ENCODE results near the gene UBAP2.

Gene UBAP2

DNA sequence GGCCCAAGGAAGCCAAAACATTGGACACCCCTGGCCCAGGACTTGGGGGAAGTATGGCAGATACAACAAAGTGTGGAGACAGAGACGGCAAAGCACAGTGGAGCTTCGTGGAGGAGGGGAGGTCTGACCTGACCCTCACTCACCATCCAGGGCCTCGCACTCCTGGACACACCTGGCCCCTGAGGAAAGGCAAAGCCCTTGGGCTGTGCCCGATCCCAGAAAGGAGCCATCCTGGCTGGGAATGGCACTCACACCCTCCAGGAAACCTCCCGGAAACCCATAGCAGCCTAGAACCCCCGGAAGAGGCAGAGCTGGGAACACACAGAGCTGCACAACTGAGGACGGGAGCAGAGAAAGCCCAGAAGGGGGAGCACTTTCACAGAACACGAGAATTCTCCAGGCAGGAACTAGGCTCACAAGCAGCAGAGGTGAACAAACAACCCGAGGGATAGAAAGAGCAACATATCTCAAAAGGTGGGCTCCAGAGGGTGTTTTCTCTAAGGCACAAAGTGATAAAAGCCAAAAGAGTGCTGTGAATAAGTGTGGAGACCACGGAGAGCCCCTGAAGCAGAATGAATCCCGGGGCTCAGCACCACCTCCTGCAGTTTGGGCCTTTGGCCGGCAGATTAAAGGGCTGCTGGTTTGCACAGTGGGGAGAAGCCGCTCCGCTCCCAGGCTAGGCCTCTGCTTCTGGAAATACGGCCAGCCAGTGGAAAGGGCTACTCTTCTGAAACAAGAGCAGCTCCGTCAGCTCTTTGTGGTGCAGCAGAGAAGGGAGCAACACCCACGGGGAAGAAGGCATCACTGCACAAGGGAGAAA, 123.5 kb downstream of the UBAP2 start:
- DNase-seq (ENCODE audit: low read depth in 3 of 3) = peak in 1 of 3 experiments; percentile 9

- DNase-seq (ENCODE audit: low read depth in 3 of 3) = no peak
Observed at GRCh38 chr9:33923998-33924701, 124.5 kb downstream of the UBAP2 start.

- DNase-seq (ENCODE audit: low read depth in 3 of 3) = no peak
Observed at GRCh38 chr9:33923079-33923478, 125.6 kb downstream of the UBAP2 start.

DNA sequence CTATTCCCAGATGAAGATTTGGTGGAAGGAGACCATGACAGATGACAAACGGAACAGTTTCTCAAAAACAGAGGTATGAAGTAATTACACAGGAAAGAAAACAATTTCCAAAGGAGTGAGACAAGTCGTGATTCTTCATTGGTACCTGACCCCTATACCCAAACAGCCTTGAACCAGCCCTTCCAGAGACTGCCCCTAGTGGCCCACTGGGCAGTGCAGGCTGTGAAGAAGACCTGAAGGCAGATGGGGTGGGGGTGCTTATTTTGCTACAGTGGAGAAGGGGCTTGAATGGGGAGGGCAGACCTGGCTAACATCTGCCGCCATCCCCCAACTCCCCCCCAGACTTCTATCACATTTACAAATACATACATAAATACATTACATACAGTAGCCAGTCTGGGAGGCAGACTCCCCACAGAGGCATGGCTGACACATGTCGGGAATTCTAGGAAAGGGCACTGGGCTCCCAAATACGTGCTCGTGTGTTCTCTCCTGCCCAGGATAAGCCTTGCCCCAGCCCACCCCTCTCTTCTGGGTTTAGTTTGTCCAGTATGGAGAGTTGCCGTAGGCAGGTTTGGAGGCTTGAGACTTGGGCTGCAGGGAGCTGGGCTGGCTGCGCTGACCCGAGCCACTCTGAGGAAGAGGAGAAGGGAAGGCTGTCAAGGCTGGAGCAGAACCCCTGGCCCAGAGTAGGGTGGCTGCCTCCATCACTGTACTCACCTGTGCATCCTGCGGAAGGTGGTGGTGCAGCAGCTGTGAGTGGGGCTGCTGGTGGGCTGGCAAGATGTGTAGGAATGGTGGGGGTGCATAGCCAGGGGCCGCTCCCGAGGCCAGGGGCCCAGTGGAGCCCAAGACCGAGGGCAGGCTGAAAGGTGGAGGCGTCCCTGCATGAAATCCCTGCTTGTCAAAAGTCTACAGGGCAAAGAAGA, 126.5 kb downstream of the UBAP2 start:
- peak in 1 of 3 experiments; percentile 28 for DNase-seq (ENCODE audit: low read depth in 3 of 3)

DNA sequence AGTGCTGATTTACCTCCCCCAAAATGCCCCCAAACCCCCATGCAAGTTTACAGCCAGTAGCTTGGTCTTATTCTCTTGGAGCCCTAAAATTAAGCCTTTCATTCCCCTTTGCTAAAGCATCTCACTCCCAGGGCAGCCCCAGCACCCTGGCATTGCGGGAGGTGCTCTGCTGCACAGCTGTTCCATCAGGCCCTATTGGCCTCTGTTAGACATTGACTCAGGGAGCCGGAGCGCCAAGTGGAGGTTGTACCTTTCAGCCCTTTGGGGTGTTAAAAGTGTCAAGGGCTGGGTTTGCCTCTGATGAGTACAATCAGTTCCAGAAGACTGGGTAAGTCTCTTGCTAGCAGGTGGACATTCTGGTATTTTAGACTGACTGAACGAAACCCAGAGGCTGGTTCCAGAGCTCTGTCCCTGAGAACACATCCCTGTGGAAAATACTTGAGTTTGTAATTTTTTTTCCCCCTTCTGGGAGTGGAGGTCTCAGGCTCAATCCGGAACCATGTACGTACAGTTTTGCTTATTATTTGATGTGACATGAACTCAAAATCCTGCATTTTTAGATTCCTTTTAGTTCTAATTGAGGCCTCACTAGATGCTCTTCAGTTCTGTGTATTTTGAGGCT, 129.3 kb downstream of the UBAP2 start:
- no peak for DNase-seq (ENCODE audit: low read depth in 3 of 3)

GRCh38 chr9:33917036-33917435, 131.7 kb downstream of the UBAP2 start:
- no peak for DNase-seq (ENCODE audit: low read depth in 3 of 3)

GRCh38 chr9:33914887-33915628, 133.6 kb downstream of the UBAP2 start:
- DNase-seq (ENCODE audit: low read depth in 3 of 3) = no peak

DNA sequence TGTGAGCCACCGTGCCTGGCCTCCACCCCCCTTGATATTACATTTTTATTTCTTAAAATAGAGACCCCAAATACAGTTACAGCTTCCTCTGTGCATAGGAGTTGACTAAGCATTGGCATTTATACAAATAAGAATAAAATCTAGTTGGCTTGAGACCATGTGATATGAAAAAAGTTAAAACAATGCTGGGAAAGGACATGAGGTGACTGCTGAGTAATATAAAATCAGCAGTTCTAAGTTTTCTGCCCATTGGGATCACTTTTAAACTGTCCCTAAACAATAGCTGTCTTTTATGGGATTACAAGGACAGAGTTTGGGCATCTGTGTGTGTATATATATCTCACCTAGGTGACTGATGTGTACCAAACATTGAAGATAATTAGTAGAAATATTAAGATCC, 135.1 kb downstream of the UBAP2 start:
- no peak for DNase-seq (ENCODE audit: low read depth in 3 of 3)

- DNase-seq (ENCODE audit: low read depth in 3 of 3) = no peak
Observed at GRCh38 chr9:33908749-33909148, 139.9 kb downstream of the UBAP2 start.

DNA sequence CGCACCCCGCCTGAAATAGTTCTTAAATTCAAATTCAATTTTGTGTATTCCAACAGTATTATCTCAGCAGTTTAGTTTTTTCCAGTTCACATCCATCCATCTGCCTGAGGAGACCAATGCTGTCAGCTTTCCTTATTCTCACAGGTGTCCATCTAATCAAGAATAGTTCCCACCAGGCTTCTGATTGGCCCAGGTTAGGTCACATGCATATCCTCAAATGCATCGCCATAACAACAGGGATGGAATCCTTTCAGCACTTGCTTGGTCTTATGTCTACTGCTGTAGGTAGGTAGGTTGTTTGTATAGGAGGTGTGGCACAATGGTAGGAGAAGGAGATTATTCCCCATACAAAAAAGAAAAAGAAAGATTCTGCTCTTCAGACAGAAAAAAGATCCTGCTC, 140.6 kb downstream of the UBAP2 start:
- no peak for DNase-seq (ENCODE audit: low read depth in 3 of 3)

DNA sequence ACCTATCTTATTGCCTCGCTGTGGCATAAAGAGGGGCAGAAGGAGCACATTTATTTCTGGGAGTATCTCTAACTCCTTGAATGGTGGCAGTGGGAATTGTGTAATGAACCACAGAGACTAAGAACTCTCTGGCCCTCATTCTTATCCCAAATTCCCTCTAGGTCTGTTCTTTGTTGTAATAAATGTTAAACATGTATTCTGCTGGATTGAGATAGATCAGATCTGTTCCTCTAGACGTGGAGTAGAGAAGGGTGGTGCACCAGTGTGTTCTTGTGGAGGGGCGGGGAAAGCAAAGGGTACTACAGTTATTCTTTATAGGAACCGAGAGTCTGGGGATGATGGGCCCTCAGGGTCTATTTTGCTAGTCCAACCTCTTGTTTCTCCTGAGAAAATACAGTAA, 141.3 kb downstream of the UBAP2 start:
- DNase-seq (ENCODE audit: low read depth in 3 of 3) = no peak

DNA sequence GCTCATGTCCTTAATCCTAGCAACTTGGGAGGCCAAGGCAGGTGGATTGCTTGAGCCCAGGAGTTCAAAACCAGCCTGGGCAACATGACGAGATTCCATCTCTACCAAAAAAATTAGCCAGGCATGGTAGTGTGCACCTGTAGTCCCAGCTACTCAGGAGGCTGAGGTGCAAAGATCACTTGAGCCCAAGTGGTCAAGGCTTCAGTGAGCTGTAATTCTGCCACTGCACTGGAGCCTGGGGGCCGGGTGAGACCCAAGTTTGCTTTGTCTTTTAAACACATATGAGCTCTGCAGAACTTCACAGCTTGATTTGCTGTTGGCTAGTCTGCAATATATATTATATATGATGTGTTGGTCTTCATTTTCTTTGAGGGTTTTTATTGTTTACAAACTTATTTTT, 141.9 kb downstream of the UBAP2 start:
- DNase-seq (ENCODE audit: low read depth in 3 of 3) = no peak

DNA sequence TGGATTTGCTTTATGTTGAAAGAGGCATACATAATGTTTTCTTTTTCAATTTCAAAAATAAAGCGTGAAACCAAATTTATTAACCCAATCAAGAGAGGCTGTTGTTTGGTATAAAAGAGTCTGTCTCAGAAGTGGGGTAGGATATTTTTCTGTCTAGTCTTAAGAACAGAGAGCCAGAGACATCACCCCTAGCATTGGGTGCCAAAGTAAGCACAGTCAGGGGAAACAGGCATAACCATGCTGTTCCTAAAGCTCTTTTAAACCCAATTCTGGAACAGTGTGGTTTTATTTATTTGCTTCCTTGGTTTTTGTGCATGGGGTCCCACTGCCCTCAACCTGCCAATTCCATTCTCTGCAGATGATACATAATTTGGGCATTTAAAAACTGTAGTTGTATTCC, 143.6 kb downstream of the UBAP2 start:
- DNase-seq (ENCODE audit: low read depth in 3 of 3) = no peak

GRCh38 chr9:33903157-33903780, 145.4 kb downstream of the UBAP2 start:
- DNase-seq (ENCODE audit: low read depth in 3 of 3) = no peak

DNA sequence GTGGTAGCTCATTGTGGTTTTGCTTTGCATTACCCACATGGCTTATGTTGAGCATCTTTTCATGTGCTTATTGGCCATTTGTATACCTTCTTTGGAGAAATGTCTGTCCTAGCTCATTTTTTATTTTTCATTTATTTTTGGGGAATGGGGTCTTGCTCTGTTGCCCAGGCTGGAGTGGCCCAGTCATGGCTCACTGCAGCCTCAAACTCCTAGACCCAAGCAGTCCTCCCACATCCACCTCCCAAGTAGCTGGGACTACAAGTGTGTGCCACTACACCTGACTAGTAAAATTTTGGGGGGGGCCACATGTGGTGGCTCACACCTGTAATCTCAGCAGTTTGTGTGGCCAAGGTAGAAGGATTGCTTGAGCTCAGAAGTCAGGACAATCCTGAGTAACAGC, 154.4 kb downstream of the UBAP2 start:
- DNase-seq (ENCODE audit: low read depth in 3 of 3) = no peak

DNA sequence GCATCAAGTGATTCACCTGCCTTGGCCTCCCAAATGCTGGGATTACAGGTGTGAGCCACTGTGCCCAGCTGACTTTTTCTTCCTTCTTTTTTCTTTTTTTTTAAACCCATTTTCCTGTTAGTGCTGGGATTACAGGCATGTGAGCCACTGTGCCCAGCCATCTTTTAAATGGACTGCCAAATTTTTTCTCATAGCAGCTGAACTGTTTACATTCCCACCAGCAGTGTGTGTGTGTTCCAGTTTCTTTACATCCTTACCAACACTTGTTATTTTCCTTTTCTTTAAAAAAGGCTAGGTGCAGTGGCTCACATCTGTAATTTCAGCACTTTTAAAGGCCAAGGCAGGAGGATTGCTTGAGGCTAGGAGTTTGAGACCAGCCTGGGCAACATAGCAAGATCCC, 154.8 kb downstream of the UBAP2 start:
- DNase-seq (ENCODE audit: low read depth in 3 of 3) = no peak

GRCh38 chr9:33885948-33886347, 162.7 kb downstream of the UBAP2 start:
- no peak for DNase-seq (ENCODE audit: low read depth in 3 of 3)

DNA sequence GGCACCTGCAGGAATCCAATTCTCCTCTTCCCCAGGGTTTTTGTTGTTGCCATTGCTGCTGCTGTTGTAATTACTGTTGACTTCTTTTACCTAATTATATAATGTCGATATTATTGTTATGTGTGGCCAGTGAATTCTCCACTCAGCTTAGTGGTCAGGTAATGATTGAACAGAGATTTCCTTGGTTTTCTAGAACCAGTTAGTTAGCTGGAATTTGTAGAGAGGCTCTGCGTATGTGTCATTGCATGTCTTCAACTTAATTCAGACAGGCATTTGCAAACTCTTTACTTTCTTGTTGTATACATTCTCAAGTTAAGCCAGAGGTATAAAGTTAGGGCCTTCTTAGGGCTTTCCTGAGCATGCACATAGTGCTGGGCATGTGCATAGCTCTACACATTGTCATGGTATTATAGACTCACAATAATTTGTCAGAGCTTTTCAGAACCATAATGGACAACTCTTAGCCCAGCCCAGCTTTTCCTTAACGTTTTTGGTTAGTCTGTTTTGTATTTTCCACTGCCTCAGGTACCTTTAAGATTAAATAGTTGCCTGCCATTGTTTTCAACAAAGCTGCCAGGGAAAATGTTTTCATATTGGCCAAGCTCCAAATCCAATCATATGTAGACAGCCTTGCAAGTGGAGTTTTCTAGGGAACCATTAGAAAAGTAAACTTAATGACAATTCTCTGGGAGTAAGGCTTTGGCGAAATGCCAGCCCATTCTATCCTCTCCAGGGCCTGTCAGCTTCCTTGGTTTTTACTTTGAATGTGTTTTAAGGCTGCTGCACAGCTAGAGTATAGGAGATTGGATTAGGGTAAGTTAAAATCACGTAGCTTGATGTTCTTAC, 163.6 kb downstream of the UBAP2 start:
- no peak for DNase-seq (ENCODE audit: low read depth in 3 of 3)

- DNase-seq (ENCODE audit: low read depth in 3 of 3) = no peak
Observed at GRCh38 chr9:33881635-33882034, 167.1 kb downstream of the UBAP2 start.

All from stimulated activated CD4-positive, alpha-beta T cell treated with anti-CD3 and anti-CD28 coated beads, TNF-alpha, amount 100 ng/mL, for 24 hours (primary cell).